PC-9 (cell line): ENCODE results near the gene CACNA2D1.

Source experiments
- EZH2 ChIP-seq: fragments of 200-600 bp; sonication (generic); IDR thresholded peaks from 2 replicates; pipeline ENCODE4 v1.8.0; 2017; ENCODE audit warnings: antibody characterized with exemption, low read depth
- TF ChIP-seq, protein P1 (sequence below): fragments of 200-600 bp; sonication (generic); conservative IDR thresholded peaks from 2 replicates; pipeline ENCODE4 v1.6.1; 2017; ENCODE audit warnings: mixed run types, antibody characterized with exemption, mild to moderate bottlenecking, moderate library complexity

DNA sequence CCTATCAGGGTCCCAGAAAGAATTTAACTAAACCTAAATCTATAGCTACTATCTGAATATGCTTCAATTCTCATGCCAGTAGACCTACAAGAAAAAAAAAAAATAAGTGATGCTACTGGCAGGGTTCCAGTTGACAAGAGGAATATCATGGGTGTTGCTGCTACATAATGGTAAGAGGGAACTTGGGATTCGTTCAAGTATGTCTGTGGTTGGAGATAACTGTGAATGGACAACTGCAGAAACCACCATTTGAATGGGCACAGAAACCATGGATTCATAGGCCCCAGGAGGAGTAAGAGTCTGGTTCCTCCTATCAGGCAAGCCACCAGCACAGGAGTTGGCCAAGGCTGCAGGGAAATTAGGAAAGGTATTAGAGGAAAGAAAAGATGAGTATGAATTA lies 386.1 kb downstream of the CACNA2D1 start:
- TF ChIP-seq, protein P1, sequence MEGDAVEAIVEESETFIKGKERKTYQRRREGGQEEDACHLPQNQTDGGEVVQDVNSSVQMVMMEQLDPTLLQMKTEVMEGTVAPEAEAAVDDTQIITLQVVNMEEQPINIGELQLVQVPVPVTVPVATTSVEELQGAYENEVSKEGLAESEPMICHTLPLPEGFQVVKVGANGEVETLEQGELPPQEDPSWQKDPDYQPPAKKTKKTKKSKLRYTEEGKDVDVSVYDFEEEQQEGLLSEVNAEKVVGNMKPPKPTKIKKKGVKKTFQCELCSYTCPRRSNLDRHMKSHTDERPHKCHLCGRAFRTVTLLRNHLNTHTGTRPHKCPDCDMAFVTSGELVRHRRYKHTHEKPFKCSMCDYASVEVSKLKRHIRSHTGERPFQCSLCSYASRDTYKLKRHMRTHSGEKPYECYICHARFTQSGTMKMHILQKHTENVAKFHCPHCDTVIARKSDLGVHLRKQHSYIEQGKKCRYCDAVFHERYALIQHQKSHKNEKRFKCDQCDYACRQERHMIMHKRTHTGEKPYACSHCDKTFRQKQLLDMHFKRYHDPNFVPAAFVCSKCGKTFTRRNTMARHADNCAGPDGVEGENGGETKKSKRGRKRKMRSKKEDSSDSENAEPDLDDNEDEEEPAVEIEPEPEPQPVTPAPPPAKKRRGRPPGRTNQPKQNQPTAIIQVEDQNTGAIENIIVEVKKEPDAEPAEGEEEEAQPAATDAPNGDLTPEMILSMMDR, result no peak
- TF ChIP-seq EZH2, result no peak
